ENCODE data around the gene SLC39A9. TPM values are rescaled to one million over a fixed set of nuclear protein-coding genes. Genes with fewer than 3 reads are reported as not detected.
"Not testable (repeated sequence)": the region's sequence is repeated elsewhere in the genome, so short reads cannot be mapped to it uniquely, and the experiment has no call there.

SLC39A9 gene
- total RNA-seq, 1 experiment from 2014 or later = 137 TPM

- no peak for DNase-seq (ENCODE audit: extremely low read depth, low read depth)
Measured at GRCh38 chr14:69366761-69367160, 31.7 kb upstream of the SLC39A9 start.

GRCh38 chr14:69368381-69368780 lies 30.1 kb upstream of the SLC39A9 start:
- no peak for DNase-seq (ENCODE audit: extremely low read depth, low read depth)

GRCh38 chr14:69370061-69370460 lies 28.4 kb upstream of the SLC39A9 start:
- no peak for DNase-seq (ENCODE audit: extremely low read depth, low read depth)

- no peak for DNase-seq (ENCODE audit: extremely low read depth, low read depth)
Measured at GRCh38 chr14:69372146-69372545, 26.3 kb upstream of the SLC39A9 start.

GRCh38 chr14:69373104-69373503 lies 25.4 kb upstream of the SLC39A9 start:
- no peak for DNase-seq (ENCODE audit: extremely low read depth, low read depth)

- DNase-seq (ENCODE audit: extremely low read depth, low read depth) = no peak
Measured at GRCh38 chr14:69374235-69374634, 24.3 kb upstream of the SLC39A9 start.

GRCh38 chr14:69375182-69375581 lies 23.3 kb upstream of the SLC39A9 start:
- DNase-seq (ENCODE audit: extremely low read depth, low read depth) = no peak

GRCh38 chr14:69375722-69376121 lies 22.8 kb upstream of the SLC39A9 start:
- no peak for DNase-seq (ENCODE audit: extremely low read depth, low read depth)

GRCh38 chr14:69376439-69376838 lies 22.1 kb upstream of the SLC39A9 start:
- DNase-seq (ENCODE audit: extremely low read depth, low read depth) = no peak

GRCh38 chr14:69378274-69378673 lies 20.2 kb upstream of the SLC39A9 start:
- DNase-seq (ENCODE audit: extremely low read depth, low read depth) = no peak

- DNase-seq (ENCODE audit: extremely low read depth, low read depth) = no peak
Measured at GRCh38 chr14:69387311-69387710, 11.2 kb upstream of the SLC39A9 start.

GRCh38 chr14:69391400-69391799 lies 7.1 kb upstream of the SLC39A9 start:
- DNase-seq (ENCODE audit: extremely low read depth, low read depth) = not testable (repeated sequence)

GRCh38 chr14:69392481-69392880 lies 6.0 kb upstream of the SLC39A9 start:
- no peak for DNase-seq (ENCODE audit: extremely low read depth, low read depth)

GRCh38 chr14:69395929-69396328 lies 2.6 kb upstream of the SLC39A9 start:
- DNase-seq (ENCODE audit: extremely low read depth, low read depth) = no peak

- no peak for DNase-seq (ENCODE audit: extremely low read depth, low read depth)
Measured at GRCh38 chr14:69398818-69399210, 322 bp downstream of the SLC39A9 start.

- no peak for DNase-seq (ENCODE audit: extremely low read depth, low read depth)
Measured at GRCh38 chr14:69399750-69400149, 1.3 kb downstream of the SLC39A9 start.

- DNase-seq (ENCODE audit: extremely low read depth, low read depth) = no peak
Measured at GRCh38 chr14:69400154-69400553, 1.7 kb downstream of the SLC39A9 start.

GRCh38 chr14:69401841-69402240 lies 3.3 kb downstream of the SLC39A9 start:
- DNase-seq (ENCODE audit: extremely low read depth, low read depth) = no peak

GRCh38 chr14:69404478-69404877 lies 6.0 kb downstream of the SLC39A9 start:
- DNase-seq (ENCODE audit: extremely low read depth, low read depth) = no peak

- no peak for DNase-seq (ENCODE audit: extremely low read depth, low read depth)
Measured at GRCh38 chr14:69404883-69405282, 6.4 kb downstream of the SLC39A9 start.

- DNase-seq (ENCODE audit: extremely low read depth, low read depth) = no peak
Measured at GRCh38 chr14:69405762-69406161, 7.3 kb downstream of the SLC39A9 start.

- no peak for DNase-seq (ENCODE audit: extremely low read depth, low read depth)
Measured at GRCh38 chr14:69408331-69408960, 10.0 kb downstream of the SLC39A9 start.

GRCh38 chr14:69413483-69413882 lies 15.0 kb downstream of the SLC39A9 start:
- DNase-seq (ENCODE audit: extremely low read depth, low read depth) = no peak

Data from NCI-H460 (cell line).